Uterus (tissue), 4 donors: ENCODE results near the gene CGNL1. TPM values are rescaled to one million over a fixed set of nuclear protein-coding genes. Genes with fewer than 3 reads are reported as not detected.

Experiments
- DNase-seq, 2 donors: peaks; one replicate each; pipeline ENCODE4 v3.0.0-alpha.2; 2019 to 2020
- H3K27ac ChIP-seq, 2 donors: fragments of 200-600 bp; sonication (generic); 1 replicate in 1 of 2; 2 replicates in 1 of 2; pipeline ENCODE4 v1.5.1; 2016 to 2018
- H3K27me3 ChIP-seq, 2 donors: fragments of 200-600 bp; sonication (generic); one replicate each; pipeline ENCODE4 v1.5.1; 2018 to 2019; ENCODE audit warnings: control low read depth in 1 of 2
- H3K36me3 ChIP-seq, 2 donors: fragments of 200-600 bp; sonication (generic); one replicate each; pipeline ENCODE4 v1.5.1; 2019; ENCODE audit warnings: control low read depth in 1 of 2
- H3K4me1 ChIP-seq, 2 donors: fragments of 200-600 bp; sonication (generic); one replicate each; pipeline ENCODE4 v1.5.1; 2018 to 2019; ENCODE audit warnings: control low read depth in 1 of 2
- H3K4me3 ChIP-seq, 2 donors: fragments of 200-600 bp; sonication (generic); 1 replicate in 1 of 2; 2 replicates in 1 of 2; pipeline ENCODE4 v1.5.1; 2018 to 2019; ENCODE audit warnings: mild to moderate bottlenecking in 1 of 2
- H3K9me3 ChIP-seq, 2 donors: fragments of 200-600 bp; sonication (generic); one replicate each; pipeline ENCODE4 v1.5.1; 2019; ENCODE audit warnings: control low read depth in 1 of 2
- POLR2A ChIP-seq, 2 donors: fragments of 450-650 bp; IDR thresholded peaks; one replicate each; pipeline ENCODE4 v1.6.1; 2016; ENCODE audit warnings: antibody characterized with exemption in 2 of 2, mild to moderate bottlenecking in 1 of 2, moderate library complexity in 1 of 2
- intact Hi-C: fragments of 100-400 bp; cut with DNase I; formaldehyde crosslinking; loops from one replicate; pipeline ENCODE4 v1.15.1; 2023; ENCODE audit warnings: low total_unique reads
- total RNA-seq, 4 donors: library from RNA; depleted of rRNA in 3 of 4; stranded (reverse); fragments of >200 nt in 3 of 4; gene quantifications; one replicate each; pipeline versions ENCODE4 v1.1.0 to v1.2.4, GENCODE V29; 2014 to 2023
- TF ChIP-seq, protein P1 (sequence below), 4 experiments: fragments of 200-600 bp in 2 of 4; fragments of 450-650 bp in 2 of 4; sonication (generic) in 2 of 4; IDR thresholded peaks; one replicate each; pipeline ENCODE4 v1.5.1; 2016 to 2019; ENCODE audit warnings: antibody characterized with exemption in 4 of 4, mild to moderate bottlenecking in 2 of 4, moderate library complexity in 1 of 4
- donor health status: DM: yes; HTN: yes; CAD: no.

CGNL1 gene
- total RNA-seq, 4 donors from 2014 or later = 15.1 to 74.4 (median 31.7) TPM

DNA sequence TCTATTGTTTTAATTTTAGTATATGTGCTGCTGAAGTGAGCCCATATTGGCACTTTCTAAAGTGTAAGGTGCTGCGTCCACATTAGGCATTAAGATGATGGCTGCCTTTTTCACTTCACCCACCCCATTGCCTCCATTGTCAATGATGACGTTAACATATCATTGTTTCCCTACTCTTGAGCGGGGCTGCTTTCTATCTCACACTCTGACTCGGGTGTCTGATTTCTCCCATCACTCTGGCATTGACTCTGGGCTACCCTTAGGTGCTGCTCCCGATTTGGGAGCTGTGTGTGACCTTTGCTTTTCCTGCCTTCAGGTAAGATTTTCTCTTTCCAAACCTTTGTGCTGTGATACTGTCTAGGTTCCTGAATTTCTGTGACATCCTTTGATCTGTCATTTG is 28.8 kb downstream of the CGNL1 start:
- Histone ChIP-seq H3K9me3 (no peaks in the 10 kb centered on the region), H3K27me3 (no peaks in the 10 kb centered on the region)
- intact Hi-C loops = no loop called here

DNA sequence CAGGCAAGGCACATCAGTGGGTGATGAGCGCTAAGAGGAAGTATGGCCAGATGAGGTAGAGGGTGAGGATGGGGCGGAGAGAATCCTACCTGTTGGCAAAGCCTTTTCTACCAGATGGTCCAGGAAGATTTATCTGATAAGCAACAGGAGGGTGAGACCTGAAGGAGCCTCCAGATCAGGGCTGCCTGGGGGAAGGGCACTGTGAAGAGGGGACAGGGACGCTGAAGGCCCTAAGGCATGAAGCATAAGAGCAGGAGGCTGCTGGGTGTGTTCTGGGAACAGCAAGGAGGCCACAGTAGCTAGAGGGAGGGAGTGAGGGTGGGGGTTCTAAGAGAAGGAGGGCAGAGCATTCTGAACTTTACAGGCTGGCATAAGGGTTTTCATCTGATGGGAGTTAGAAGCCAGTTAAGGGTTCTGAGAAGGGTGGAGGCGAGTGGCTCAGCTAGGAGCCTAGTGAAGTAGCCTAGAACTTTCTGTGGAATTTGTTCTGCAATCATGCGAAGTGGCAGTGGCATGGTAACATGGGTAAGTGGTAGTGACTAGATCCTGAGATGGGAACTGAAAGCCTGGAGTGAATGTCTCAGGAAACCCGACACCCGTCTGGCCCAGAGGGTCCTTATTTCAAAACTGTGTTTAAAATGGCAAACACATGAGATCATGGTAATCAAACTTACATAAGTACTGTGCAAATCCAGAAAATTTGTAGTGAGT is 29.9 kb downstream of the CGNL1 start:
- no peak for DNase-seq
- TF ChIP-seq, protein P1, sequence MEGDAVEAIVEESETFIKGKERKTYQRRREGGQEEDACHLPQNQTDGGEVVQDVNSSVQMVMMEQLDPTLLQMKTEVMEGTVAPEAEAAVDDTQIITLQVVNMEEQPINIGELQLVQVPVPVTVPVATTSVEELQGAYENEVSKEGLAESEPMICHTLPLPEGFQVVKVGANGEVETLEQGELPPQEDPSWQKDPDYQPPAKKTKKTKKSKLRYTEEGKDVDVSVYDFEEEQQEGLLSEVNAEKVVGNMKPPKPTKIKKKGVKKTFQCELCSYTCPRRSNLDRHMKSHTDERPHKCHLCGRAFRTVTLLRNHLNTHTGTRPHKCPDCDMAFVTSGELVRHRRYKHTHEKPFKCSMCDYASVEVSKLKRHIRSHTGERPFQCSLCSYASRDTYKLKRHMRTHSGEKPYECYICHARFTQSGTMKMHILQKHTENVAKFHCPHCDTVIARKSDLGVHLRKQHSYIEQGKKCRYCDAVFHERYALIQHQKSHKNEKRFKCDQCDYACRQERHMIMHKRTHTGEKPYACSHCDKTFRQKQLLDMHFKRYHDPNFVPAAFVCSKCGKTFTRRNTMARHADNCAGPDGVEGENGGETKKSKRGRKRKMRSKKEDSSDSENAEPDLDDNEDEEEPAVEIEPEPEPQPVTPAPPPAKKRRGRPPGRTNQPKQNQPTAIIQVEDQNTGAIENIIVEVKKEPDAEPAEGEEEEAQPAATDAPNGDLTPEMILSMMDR (IDR thresholded peaks at IDR 0.05) = no peak

More for the DNA sequence above, 28.8 kb downstream of the CGNL1 start:
- Histone ChIP-seq H3K4me1 (no peaks in the 10 kb centered on the region), H3K4me3 (no peak overlapping the region), H3K27ac (no peak overlapping the region), H3K36me3 (no peaks in the 10 kb centered on the region)
- no peak for DNase-seq
- TF ChIP-seq, protein P1 (IDR thresholded peaks at IDR 0.05) = no peak
- no peak for TF ChIP-seq POLR2A (IDR thresholded peaks at IDR 0.05)

DNA sequence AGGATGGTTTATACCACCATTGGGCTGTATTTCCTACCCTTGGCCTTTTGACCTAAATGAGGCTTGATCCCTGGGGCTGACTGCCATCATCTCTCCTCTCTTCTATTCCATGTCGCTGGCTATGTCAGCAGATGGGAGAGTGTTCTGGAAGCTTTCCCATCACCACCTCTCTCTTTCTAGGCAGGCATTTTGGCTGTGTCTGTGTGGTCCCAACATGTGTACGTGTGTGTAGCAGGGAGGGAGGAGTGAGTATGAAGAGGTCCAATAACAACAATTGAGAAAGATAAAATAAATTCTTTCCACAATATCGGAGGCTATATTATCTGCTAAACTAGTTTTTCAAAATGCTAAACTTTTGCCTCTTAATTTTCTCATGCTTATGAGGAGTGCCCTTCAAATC is 34.1 kb downstream of the CGNL1 start:
- Histone ChIP-seq H3K27ac (no peak overlapping the region), H3K36me3 (no peaks in the 10 kb centered on the region), H3K27me3 (no peaks in the 10 kb centered on the region), H3K9me3 (no peaks in the 10 kb centered on the region), H3K4me3 (no peak overlapping the region), H3K4me1 (no peaks in the 10 kb centered on the region)
- no peak for DNase-seq
- TF ChIP-seq, protein P1 (IDR thresholded peaks at IDR 0.05) = no peak
- TF ChIP-seq POLR2A (IDR thresholded peaks at IDR 0.05) = no peak
- intact Hi-C loops = no loop called here

More for the DNA sequence above, 29.9 kb downstream of the CGNL1 start:
- H3K27ac ChIP-seq = no peak overlapping the region
- no peaks in the 10 kb centered on the region for H3K27me3 ChIP-seq
- H3K4me3 ChIP-seq = no peak overlapping the region
- no peaks in the 10 kb centered on the region for H3K4me1 ChIP-seq
- H3K9me3 ChIP-seq = no peaks in the 10 kb centered on the region
- H3K36me3 ChIP-seq = no peaks in the 10 kb centered on the region
- intact Hi-C loops = no loop called here

DNA sequence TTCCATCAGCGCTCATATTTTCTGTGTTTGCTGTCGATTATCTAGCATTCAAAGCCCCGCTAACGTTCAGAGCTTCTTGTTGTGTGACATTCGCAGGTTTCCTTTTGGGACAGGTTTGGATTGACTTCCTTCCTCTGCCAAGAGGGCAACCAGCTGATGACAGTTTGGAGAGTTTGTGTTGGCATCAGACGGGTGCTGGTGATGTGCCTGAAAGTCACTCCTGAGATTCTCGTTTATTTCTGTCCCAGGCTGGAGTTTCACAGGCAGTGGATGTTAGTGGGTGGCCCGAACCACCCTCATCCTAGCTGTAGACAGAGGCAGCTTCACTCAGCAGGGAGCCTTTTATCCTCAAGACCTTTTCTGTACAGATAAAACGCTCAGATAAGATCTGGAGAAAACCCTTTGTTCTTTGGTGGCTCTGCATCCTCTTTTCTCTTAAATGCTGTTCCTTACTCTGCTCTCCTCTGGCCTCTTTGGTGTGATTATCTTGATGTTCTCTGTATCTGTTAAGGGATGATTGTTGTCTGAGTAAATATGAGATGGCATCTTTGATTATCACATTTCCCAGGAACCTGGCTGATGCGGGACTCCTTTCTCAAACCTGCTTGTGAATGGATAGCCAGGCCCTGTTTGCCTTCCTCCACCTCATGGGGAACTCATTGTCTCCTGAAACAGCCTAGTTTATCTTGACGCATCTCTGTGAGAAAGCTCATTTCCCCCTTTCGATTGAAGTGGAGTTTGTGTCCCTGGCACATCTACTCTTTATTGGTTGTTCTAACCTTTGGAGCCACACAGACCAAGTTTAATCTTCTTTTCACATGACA is 35.9 kb downstream of the CGNL1 start:
- H3K27me3 ChIP-seq = no peaks in the 10 kb centered on the region
- no peaks in the 10 kb centered on the region for H3K4me1 ChIP-seq
- TF ChIP-seq POLR2A (IDR thresholded peaks at IDR 0.05) = no peak
- TF ChIP-seq, protein P1 (IDR thresholded peaks at IDR 0.05) = no peak
- intact Hi-C loops = no loop called here
- no peaks in the 10 kb centered on the region for H3K36me3 ChIP-seq
- no peaks in the 10 kb centered on the region for H3K9me3 ChIP-seq
- no peak for DNase-seq
- H3K27ac ChIP-seq = no peak overlapping the region
- no peak overlapping the region for H3K4me3 ChIP-seq

DNA sequence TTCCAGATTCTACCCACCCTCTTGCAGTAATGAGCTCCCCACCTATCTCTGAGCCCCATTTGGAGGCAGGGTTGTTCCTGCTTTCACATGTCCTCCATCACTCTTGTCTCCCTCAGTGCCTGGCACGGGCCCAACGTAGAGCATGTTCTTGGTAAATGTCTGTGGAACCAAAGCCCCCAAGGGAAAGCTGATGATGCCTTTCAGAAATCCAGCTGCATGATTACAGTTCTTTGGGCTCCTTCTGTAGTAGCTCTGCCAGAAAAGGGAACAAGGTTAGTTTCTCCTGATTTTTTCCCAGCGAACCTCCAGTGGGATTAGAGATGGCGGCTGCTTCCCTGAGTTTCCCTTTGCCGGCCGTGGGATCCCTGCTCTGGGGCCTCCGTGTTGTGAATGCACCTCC is 39.3 kb downstream of the CGNL1 start:
- Histone ChIP-seq H3K27me3 (no peaks in the 10 kb centered on the region), H3K4me3 (no peak overlapping the region), H3K36me3 (no peaks in the 10 kb centered on the region), H3K4me1 (no peaks in the 10 kb centered on the region), H3K27ac (no peak overlapping the region), H3K9me3 (no peaks in the 10 kb centered on the region)
- intact Hi-C loops = no loop called here
- no peak for TF ChIP-seq POLR2A (IDR thresholded peaks at IDR 0.05)
- TF ChIP-seq, protein P1 (IDR thresholded peaks at IDR 0.05) = no peak
- no peak for DNase-seq
